GM19467 (cell line): ENCODE data around the gene NEURL1B.
"Not testable (repeated sequence)": the region's sequence is repeated elsewhere in the genome, so short reads cannot be mapped to it uniquely, and the experiment has no call there.

Source experiments
- ATAC-seq: cut with Tn5 transposase; IDR thresholded peaks from one replicate; pipeline ENCODE4 v1.9.1; 2021; ENCODE audit warnings: mild to moderate bottlenecking, moderate library complexity; ENCODE audit not compliant: unreplicated experiment

The NEURL1B gene

DNA sequence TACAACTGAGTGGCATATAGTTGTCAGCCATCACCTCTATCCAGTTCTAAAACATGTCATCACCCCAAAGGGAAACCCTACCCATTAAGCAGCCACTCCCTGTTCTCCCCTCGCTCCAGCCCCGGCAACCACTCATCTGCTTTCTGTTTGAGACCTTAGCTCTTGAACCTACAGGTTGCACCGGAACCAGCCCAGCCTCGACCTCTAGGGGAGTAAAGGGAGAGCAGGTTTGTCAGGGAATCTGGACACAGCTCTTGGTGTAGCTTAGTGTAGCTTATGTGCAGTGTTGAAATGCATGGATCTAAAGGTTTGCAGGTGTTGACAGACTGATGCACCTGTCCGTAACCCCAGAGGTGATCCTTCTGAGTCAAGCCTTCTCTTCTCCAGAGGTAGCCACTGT lies 30.0 kb downstream of the NEURL1B start:
- no peak for ATAC-seq

DNA sequence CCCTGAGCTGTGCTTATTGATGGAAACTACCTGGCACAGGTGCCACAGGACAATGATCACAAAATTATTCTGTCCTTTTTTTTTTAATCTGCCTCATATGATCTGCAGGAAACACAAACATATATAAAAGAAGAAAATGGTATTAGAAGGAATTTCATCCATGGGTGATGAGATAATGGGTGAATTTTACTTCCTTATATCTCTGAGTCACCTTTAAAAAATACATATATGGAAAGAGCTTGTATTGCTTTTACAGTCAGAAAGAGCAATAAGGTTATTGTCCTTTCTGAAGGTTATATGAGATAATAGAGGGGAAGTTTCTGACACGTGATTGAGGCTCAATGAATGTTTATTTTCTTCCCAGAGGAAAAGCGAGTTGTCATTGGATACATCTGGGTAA lies 31.6 kb downstream of the NEURL1B start:
- no peak for ATAC-seq

DNA sequence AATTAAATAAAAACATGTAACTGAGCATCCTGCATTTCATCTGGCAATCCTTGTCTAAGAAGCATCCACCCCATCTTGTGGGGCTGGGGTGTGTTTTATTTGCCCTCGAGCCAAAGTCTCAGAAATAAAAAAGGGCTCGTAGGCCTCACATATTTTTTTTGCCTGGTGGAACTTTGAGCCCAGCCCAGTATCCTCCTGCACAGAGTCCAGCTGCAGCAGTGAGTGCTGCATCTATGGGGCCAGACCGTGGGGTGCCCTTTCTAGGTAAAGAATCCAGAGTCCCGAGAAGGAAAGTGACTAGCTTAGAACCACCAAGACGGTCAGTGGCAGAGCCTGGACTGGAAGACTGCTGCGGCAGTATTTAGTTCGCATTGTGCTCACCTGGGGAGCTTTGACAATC lies 33.1 kb downstream of the NEURL1B start:
- ATAC-seq = no peak

DNA sequence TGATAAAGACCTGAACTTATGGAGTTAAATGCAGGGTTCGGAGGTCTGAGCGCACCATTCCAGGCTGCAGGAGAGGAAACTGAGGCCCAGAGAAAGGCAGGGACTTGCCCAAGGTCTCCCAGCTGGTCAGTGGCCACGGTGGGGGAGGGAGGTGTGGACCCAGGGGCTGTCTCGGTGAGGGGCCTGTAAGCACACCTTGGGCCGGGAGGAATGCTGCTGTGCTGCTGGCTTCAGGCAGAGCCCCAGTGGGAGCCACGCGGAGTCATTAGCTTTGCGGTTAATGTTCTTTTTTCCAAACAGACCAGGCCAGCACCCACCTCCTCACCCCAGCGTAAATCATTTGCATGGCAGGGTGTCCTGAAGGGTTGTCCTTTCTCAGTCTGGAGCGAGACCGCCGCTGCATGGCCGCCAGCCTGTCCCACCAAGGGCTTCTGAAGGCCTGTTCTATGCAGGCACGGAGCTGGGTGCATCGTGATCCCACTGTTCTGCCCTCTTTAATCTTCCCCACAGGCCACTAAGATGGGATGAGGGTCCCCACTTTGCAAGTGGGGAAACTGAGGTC lies 35.9 kb downstream of the NEURL1B start:
- ATAC-seq = no peak

DNA sequence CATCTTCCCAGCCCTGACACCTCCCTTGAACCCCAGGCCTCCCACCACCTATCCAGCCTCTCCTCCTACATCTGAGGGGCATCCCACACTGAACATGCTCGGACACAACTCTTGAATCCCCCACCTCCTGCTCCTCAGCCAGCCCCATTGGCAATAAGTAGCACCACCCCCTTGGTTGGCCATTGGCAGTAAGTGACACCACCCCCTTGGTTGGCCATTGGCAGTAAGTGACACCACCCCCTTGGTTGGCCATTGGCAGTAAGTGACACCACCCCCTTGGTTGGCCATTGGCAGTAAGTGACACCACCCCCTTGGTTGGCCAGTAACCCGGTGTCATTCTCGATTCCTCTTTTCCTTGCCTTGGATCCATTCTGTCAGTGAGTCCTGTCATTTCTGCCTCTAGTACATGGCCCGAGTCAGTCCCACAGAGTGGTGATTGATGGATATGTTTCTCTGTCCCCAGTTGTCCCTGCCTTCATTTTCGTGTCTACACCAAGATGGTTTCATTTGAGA lies 37.4 kb downstream of the NEURL1B start:
- ATAC-seq = not testable (repeated sequence)

DNA sequence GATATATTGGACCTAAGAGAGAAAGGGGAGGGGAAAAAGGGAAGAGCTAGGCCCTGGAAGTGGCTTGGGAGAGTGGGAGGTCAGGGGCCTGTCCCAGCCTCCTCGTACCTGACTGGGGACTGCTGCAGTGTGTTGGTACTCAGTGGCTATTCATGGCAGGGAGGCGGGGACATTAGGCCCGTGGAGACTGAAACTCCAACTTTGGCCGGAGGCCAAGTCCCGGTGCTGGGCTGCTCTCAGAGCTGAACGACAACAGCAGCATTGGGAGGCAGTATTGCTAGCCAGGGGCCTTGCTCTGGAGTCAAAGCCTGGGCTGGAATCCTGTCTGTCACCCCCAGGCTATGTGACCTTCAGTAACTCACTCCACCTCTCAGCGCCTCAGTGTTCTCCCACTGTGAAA lies 37.8 kb downstream of the NEURL1B start:
- ATAC-seq = no peak

DNA sequence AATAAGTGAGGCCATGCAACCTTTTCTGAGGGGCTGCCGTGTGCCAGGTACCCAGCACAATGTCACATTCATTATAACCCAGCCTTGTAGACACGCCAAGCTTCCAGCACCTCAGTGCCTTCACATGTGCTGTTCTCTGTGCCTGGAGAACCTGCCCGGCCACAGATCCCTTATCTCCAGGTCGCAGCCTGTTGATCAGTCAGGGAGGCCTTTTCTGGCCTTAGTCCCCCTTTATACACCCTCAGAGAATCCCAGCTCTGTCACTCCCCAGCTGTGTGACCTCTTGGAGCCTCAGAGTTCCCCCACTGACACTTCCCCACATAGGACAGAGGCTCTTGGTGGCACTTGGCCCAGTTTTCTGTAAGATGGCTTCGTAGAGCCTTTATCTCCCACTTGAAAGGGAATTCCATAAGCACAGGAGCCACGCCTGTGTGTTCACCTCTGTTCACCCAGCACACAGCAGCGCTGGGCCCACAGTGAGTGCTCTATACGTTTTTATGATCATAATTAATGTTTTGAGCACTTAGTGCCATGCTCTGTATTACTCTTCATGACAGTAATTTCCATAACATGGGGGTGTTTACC lies 38.7 kb downstream of the NEURL1B start:
- no peak for ATAC-seq

DNA sequence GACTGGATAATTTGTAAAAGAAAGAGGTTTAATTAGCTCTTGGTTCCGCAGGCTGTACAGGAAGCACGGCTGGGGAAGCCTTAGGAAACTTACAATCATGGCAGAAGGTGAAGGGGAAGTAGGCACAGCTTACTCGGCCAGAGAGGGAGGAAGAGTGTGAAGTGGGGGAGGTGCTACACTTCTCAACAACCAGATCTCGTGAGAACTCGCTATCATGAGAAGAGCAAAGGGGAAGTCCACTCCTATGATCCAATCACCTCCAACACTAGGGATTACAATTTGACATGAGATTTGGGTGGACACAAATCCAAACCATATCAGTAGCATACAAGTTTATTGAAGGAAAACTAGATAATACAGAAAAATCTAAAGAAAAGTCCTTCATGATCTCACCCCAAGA lies 39.9 kb downstream of the NEURL1B start:
- no peak for ATAC-seq

DNA sequence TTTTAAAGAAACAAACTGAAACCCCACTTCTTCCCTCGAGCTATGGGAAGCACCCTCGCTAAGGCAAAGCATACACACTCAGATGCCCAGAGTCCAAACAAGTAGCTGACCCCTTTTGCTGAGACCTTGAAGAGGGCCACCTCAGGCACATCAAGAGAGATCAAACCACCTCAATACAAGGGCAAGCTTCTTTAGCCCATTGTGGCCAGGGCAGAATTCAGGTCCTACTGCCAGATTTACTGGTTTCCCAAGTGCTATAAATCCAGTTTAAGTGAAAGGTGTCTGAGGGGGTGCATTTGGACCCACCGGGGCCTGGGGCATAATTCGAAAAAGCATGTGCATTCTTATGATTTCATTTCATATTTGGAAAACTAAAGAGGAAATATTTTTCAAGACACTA lies 40.4 kb downstream of the NEURL1B start:
- ATAC-seq = no peak

DNA sequence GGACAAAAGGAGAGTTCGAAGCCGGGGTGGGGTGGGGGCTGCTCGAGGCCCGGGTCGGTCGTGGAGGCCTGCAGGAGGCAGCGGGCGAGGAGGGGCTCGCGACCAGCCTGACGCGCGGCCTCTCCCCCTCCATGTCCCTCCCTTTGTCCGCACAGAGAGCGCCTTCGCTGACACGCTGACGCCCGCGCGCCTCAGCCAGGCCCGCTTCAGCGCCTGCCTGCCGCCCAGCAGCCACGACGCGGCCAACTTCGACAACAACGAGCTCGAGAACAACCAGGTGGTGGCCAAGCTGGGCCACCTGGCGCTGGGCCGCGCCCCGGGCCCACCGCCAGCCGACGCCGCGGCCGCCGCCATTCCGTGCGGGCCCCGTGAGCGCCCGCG lies 42.2 kb downstream of the NEURL1B start:
- no peak for ATAC-seq

DNA sequence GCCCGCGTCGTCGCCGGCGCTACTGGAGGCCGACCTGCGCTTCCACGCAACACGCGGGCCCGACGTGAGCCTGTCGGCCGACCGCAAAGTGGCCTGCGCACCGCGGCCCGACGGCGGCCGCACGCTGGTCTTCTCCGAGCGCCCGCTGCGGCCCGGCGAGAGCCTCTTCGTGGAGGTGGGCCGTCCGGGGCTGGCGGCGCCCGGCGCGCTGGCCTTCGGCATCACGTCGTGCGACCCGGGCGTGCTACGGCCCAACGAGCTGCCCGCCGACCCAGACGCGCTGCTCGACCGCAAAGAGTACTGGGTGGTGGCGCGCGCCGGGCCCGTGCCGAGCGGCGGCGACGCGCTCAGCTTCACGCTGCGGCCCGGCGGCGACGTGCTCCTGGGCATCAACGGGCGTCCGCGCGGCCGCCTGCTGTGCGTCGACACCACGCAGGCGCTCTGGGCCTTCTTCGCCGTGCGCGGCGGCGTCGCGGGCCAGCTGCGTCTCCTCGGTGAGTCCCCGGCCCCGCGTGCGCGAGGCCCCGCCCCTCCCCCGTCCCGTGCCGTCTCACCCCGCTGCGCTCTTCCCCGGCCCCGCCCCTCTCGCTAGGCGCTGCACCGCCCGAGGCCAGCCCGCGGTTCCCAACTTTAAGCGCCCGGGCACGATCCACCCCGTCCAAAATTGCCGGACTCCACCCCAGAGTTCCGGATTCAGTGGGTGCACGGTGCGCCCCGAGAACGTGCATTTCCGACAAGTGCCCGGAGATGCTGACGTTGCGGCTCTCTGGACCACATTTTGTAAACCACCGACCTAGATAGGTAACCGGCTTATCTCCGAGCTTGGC lies 42.8 kb downstream of the NEURL1B start:
- ATAC-seq = no peak

DNA sequence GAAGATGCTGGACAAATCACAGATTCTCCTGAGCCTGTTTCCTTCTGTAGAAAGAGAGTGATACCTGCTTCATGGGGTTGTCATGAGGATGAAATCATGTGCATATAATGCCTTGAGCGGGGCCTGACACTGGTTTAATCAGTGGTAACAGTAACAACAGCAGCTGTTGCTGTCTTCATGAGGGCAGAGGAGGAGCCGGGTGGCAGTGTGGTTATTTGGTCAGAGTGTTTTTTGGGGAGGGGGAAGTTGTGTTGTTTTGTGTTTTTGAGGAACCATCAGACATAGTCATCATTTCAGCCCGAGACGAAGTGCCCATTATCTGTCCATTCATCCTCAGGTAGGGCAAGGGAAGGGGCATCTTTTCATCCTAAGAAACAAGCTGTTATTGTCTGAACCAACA lies 44.0 kb downstream of the NEURL1B start:
- no peak for ATAC-seq

DNA sequence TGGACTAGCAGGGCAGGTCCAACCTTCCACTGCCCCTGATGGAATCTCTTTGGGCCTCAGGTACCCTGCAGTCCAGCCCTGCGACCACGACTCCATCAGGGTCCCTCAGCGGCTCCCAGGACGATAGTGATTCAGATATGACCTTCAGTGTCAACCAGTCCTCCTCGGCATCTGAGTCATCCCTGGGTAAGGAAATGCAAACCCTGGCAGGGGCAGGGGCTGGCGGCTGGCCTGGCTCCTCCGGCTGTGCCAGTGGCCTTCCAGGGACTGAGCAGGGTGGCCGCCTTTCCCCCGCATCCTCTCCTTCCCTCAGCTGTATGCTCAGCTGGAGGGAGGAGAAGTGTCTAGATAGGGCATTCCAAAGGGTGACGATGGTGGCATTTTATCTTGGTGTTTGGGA lies 45.0 kb downstream of the NEURL1B start:
- ATAC-seq = no peak

DNA sequence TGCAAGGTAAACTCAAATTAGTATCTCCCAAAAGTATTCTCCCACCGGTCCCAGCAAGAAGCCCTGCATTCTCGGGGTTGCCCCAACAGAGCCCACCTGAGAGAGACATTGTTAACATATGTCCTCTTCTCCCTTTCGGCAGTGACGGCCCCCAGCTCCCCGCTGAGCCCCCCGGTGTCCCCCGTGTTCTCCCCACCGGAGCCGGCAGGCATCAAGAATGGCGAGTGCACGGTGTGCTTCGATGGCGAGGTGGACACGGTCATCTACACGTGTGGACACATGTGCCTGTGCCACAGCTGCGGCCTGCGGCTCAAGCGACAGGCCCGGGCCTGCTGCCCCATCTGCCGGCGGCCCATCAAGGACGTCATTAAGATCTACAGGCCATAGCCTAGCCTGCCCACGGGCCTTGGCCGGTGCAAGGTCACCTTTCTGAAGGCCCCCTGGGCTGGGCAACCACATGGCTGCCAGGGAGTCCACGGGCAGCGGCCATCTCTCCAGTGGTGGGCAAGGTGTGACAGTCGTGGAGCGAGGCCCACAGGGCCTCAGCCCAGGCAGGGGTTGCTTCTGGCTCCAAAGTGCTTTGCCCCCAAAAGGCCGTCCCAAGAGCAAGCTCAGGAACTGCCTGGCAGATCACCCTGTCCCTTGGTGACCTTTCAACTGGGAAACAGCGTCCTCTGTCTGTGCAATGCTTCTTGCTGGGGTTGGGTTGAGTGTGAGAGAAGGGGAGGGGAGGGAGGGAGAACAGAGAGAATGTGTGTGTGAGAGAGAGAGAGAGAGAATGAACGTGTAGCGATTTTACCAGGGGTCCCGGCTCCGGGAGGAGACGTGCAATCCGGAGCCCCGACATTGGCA lies 45.7 kb downstream of the NEURL1B start:
- no peak for ATAC-seq

DNA sequence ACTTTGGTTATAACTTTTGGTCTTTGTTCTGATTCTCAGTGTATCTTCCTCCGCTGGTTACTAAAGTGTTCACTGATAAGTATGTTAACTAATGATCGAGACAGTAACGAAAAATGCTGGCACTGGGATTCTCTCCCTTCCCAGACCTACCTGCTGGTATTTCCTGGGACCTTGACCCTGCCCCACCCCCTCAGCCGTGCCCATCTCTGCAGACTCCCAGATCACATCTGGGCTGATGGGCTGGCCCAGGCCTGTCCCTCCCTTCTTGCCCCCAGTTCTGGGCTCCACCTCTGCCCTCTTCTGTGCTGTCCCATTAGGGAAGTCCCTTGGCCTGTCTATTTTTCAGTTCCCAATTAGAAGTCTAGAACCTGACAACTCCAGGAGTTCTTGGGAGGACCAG lies 46.9 kb downstream of the NEURL1B start:
- ATAC-seq = no peak

DNA sequence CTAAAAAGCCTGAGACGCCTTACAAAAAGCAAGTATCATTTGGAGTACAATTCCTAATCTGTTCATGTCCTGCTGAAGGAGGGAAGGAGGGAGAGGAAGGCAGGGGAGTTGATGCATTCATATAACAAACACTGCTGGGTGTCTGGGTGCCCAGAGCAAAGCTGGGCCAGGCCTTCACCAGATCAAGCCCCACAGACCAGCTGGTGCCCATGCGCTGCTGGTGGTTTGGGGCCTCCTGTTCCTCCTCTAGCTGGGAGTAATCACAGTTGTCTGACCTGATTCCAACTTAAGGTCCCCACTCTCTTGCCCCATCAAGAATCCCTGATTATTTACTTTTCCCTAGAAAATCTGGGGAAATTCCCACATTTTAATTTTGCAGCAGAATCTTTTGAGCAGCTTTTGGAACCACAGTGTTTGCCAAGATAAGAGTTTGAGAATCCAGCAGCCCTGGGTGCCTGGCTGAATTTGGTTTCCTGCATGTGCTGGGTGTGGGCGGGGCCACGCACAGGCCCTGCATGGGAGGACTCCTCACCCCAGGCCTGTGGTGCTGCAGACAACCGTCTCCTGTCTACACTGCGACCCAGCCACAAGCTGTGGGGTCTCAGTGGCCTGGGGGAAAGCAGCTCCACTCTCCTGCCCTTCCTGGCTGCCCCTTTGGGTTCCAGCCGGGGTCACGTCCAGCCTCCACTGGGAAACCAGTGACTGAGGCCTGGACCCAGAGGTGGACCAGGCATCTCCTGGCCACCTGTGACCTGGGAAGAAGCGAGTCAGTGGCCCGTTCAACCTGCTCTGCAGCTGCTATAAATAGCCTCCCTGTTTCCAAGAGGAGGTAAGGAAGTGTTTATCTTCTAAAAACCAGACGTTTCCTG lies 47.5 kb downstream of the NEURL1B start:
- ATAC-seq = no peak

DNA sequence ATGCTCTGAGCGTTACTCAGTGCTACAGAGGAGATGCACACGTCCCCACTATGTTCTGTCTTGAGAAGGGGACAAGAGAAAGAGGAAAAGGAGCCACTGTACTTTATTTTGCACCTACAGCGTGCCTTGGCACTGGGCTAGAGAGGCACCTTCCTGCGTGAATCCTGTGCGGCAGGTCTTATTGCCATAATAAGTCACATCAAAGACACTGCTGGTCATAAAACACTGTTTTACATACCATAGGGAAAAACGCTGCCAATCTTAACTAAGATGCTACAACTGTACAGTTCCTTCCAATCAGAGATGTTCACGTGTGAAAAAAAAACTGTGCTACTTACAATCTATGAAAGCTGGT lies 48.1 kb downstream of the NEURL1B start:
- no peak for ATAC-seq

DNA sequence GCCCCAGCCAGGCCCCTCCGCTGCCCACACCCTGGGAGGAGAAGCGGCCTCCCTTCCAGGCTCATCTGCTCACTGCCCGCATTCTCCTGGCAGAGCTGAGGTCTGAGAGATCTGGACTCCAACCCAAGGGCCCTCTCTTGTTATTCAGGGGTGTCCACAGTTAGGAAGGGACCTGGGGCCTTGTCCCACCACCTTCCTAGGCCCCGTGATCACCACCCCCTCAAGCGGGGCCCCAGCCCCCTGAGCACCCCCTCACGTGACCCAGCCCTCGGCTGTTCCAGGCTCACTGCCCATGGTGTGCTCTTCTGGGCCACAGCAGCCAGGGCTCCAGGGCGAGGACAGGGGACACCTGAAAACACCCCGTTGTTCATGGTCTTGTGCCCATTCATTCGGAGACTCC lies 48.7 kb downstream of the NEURL1B start:
- ATAC-seq = no peak

DNA sequence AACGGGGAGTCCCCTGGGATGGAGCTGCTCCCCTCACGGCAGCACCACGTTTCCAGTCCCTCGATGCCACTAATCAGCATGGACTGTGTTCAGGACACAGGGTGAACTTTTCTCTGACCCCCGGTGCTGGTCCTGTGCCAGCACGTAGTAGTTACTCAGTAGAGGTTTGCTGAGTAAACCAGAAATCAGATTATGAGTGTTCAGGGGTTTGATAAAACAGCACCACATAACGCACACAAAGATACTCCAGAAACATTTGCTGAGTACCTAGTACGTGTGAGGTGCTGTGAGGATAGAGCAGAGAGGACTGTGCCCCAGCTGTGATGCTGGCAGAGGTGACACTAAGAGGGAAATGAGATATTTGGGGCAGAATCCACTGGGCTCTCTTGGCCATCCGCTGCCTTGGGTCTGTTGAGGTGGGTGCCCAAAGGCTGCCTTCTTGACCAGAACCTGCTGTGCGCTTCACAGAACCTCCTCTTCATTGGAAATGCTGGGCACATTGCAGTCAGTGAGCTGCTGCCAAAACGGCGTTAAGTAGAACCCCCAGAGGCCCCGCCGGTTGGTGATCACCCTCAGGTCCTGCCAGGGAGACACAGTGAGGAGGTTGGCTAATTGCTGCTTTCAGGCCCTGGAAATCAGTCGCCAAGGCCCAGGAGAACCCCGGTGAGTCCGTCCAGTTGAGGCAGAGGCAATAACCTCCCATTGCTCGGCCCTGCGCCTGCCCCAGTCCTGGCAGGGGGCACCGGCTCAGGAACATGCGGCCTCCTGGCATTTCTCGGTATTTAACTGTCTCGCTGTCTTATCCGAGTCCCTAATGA lies 49.4 kb downstream of the NEURL1B start:
- ATAC-seq = no peak

DNA sequence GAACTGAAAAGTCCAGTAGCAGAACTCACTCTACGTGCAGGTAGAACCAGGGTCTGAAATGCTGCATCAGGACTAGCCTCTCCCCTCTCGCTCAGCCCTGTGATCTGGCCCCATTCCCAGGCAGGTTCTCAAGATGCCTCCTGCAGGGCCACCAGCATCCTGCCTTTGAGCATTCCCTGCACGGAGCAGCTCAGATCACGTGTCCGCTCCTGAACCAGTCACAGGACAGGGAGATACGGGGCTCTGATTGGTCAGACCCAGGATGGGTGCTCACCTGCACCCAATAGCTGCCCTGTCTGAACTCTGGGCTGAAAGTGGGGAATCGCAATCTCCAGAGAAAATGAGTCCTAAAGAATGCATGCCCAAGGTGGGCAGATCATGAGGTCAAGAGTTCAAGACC lies 50.8 kb downstream of the NEURL1B start:
- no peak for ATAC-seq
